CD4-positive, alpha-beta memory T cell (primary cell): Measurements from ENCODE around the gene FLNC. TPM values are rescaled to one million over a fixed set of nuclear protein-coding genes. Genes with fewer than 3 reads are reported as not detected.

ENCODE experiments used
- CTCF ChIA-PET: fragments of 350-600 bp; sonication (Branson Sonifier 250); formaldehyde crosslinking; loops from one replicate; lab custom pipeline; 2021; ENCODE audit warnings: inconsistent platforms; ENCODE audit not compliant: partially characterized antibody; lab: Charles Lee
- POLR2A ChIA-PET: fragments of 350-600 bp; sonication (Branson Sonifier 250); formaldehyde crosslinking; loops from one replicate; lab custom pipeline; 2021; ENCODE audit not compliant: partially characterized antibody; lab: Charles Lee
- DNase-seq, 5 donors: peaks; one replicate each; pipeline versions ENCODE4 v3.0.0 to v3.0.0-alpha.2; 2020 to 2022; ENCODE audit warnings: mixed read lengths in 1 of 5
- H3K27ac ChIP-seq: one replicate; pipeline ENCODE4 v1.7.0; 2013; ENCODE audit warnings: low read depth, low read length
- H3K27me3 ChIP-seq: 2 replicates; pipeline ENCODE4 v1.7.0; 2013; ENCODE audit warnings: mild to moderate bottlenecking, low read length, moderate library complexity; ENCODE audit not compliant: insufficient read depth
- H3K36me3 ChIP-seq: 2 replicates; pipeline ENCODE4 v1.7.0; 2013; ENCODE audit warnings: mild to moderate bottlenecking, low read length, moderate library complexity; ENCODE audit not compliant: insufficient read depth
- H3K4me1 ChIP-seq: 2 replicates; pipeline ENCODE4 v1.7.0; 2013; ENCODE audit warnings: mild to moderate bottlenecking, low read length, moderate library complexity; ENCODE audit not compliant: insufficient read depth
- H3K4me3 ChIP-seq, 2 donors: one replicate each; pipeline ENCODE4 v1.7.0; 2013; ENCODE audit warnings: low read length in 2 of 2, mild to moderate bottlenecking in 1 of 2
- H3K9me3 ChIP-seq, 2 donors: one replicate each; pipeline ENCODE4 v1.7.0; 2013; ENCODE audit warnings: low read length in 2 of 2, control low read depth in 1 of 2; ENCODE audit not compliant: control insufficient read depth in 1 of 2
- H3K27ac Mint-ChIP-seq, 7 donors: one replicate each; pipeline ENCODE4 v1.8.0; 2020 to 2021; ENCODE audit warnings: mixed read lengths in 7 of 7, mild to moderate bottlenecking in 6 of 7, inconsistent platforms in 3 of 7, moderate library complexity in 3 of 7
- H3K27me3 Mint-ChIP-seq, 2 donors: one replicate each; pipeline ENCODE4 v1.8.0; 2020 to 2021; ENCODE audit warnings: mixed read lengths in 2 of 2
- H3K36me3 Mint-ChIP-seq, 2 donors: one replicate each; pipeline ENCODE4 v1.8.0; 2020 to 2021; ENCODE audit warnings: mixed read lengths in 2 of 2, inconsistent platforms in 1 of 2, mild to moderate bottlenecking in 1 of 2
- H3K4me1 Mint-ChIP-seq, 4 donors: one replicate each; pipeline ENCODE4 v1.8.0; 2020 to 2021; ENCODE audit warnings: mixed read lengths in 4 of 4, mild to moderate bottlenecking in 1 of 4
- H3K4me3 Mint-ChIP-seq, 8 donors: one replicate each; pipeline ENCODE4 v1.8.0; 2020 to 2021; ENCODE audit warnings: mixed read lengths in 8 of 8, mild to moderate bottlenecking in 7 of 8, moderate library complexity in 6 of 8, inconsistent platforms in 3 of 8
- H3K9me3 Mint-ChIP-seq, 8 donors: one replicate each; pipeline ENCODE4 v1.8.0; 2020 to 2021; ENCODE audit warnings: mixed read lengths in 8 of 8, mild to moderate bottlenecking in 5 of 8, inconsistent platforms in 3 of 8, moderate library complexity in 1 of 8
- intact Hi-C: fragments of 100-400 bp; cut with micrococcal nuclease; formaldehyde crosslinking; loops from one replicate; pipeline ENCODE4 v1.15.1; 2023
- polyA plus RNA-seq, 2 donors: library from polyadenylated mRNA; unstranded; fragments of 300-500 nt; fragmentation: Illumina TruSeq; gene quantifications; one replicate each; pipeline ENCODE4 v1.2.3, GENCODE V29; 2021
- total RNA-seq, 2 experiments: library from RNA; stranded (reverse); gene quantifications; one replicate each; pipeline ENCODE4 v1.2.3, GENCODE V29; 2021

Gene FLNC
- total and polyA plus RNA-seq, 4 experiments from 2014 or later, result 0.06 TPM; not detected in 3

GRCh38 chr7:128841921-128842673 is 11.9 kb downstream of the FLNC start:
- ChIA-PET POLR2A (interaction anchor here (1.4 kb wide), 1 partner anchor 42 kb away, joined by 4 read pairs; no protein-coding TSS in a partner anchor), CTCF (interaction anchor here (1.0 to 5.2 kb wide), 5 partner anchors 11 to 274 kb away, joined by 3 to 68 read pairs (median 3); no protein-coding TSS in a partner anchor)
- Histone ChIP-seq H3K27ac (no peak overlapping the region), H3K4me1 (no peaks in the 10 kb centered on the region), H3K9me3 (no peaks in the 10 kb centered on the region), H3K27me3 (no peaks in the 10 kb centered on the region), H3K36me3 (no peaks in the 10 kb centered on the region), H3K4me3 (no peak overlapping the region)
- intact Hi-C loops, result loop anchor here (1.0 kb wide), 2 partner anchors 20 to 41 kb away; partner anchors contain the start of gene ATP6V1F
- peak in 4 of 5 donors; percentile 47 to 58 (median 50) for DNase-seq
- Mint-ChIP-seq H3K27me3 (no peaks in the 10 kb centered on the region), H3K9me3 (no peaks in the 10 kb centered on the region), H3K4me3 (no peak overlapping the region), H3K4me1 (peaks cover 0 to 4% (median 0%) of the 10 kb centered on the region in 4 donors), H3K27ac (peak overlapping the region in 1 of 7 donors; percentile 37), H3K36me3 (no peaks in the 10 kb centered on the region)

GRCh38 chr7:128842674-128843641 is 12.8 kb downstream of the FLNC start:
- POLR2A ChIA-PET, result interaction anchor here (1.4 kb wide), 1 partner anchor 41 kb away, joined by 4 read pairs; no protein-coding TSS in a partner anchor
- no peaks in the 10 kb centered on the region for H3K36me3 Mint-ChIP-seq
- Histone ChIP-seq H3K4me3 (no peak overlapping the region), H3K36me3 (no peaks in the 10 kb centered on the region), H3K9me3 (no peaks in the 10 kb centered on the region), H3K4me1 (no peaks in the 10 kb centered on the region), H3K27me3 (no peaks in the 10 kb centered on the region), H3K27ac (no peak overlapping the region)
- no peak for DNase-seq
- intact Hi-C loops, result loop anchor here (1.0 kb wide), 2 partner anchors 19 to 40 kb away; partner anchors contain the start of gene ATP6V1F
- no peak overlapping the region for H3K4me3 Mint-ChIP-seq
- CTCF ChIA-PET, result interaction anchor here (1.0 to 5.2 kb wide), 6 partner anchors 11 to 104 kb away, joined by 3 to 68 read pairs (median 4); partner anchors contain the start of gene CALU
- peaks cover 0 to 4% (median 0%) of the 10 kb centered on the region in 4 donors for H3K4me1 Mint-ChIP-seq
- H3K27me3 Mint-ChIP-seq, result no peaks in the 10 kb centered on the region
- H3K9me3 Mint-ChIP-seq, result no peaks in the 10 kb centered on the region
- H3K27ac Mint-ChIP-seq, result no peak overlapping the region

GRCh38 chr7:128843938-128844621 is 13.9 kb downstream of the FLNC start:
- Mint-ChIP-seq H3K4me1 (peaks cover 0 to 4% (median 0%) of the 10 kb centered on the region in 4 donors), H3K36me3 (no peaks in the 10 kb centered on the region), H3K4me3 (no peak overlapping the region), H3K27me3 (no peaks in the 10 kb centered on the region), H3K27ac (peak overlapping the region in 1 of 7 donors; percentile 10), H3K9me3 (no peaks in the 10 kb centered on the region)
- H3K4me3 ChIP-seq, result no peak overlapping the region
- intact Hi-C loops, result no loop called here
- ChIA-PET POLR2A (no interaction called here), CTCF (interaction anchor here (0.8 to 5.2 kb wide), 4 partner anchors 16 to 105 kb away, joined by 3 to 68 read pairs (median 4); partner anchors contain the start of gene CALU)
- H3K36me3 ChIP-seq, result no peaks in the 10 kb centered on the region
- no peak for DNase-seq
- H3K27ac ChIP-seq, result no peak overlapping the region
- H3K9me3 ChIP-seq, result no peaks in the 10 kb centered on the region
- no peaks in the 10 kb centered on the region for H3K27me3 ChIP-seq
- H3K4me1 ChIP-seq, result no peaks in the 10 kb centered on the region

- Histone ChIP-seq H3K4me3 (no peak overlapping the region), H3K36me3 (no peaks in the 10 kb centered on the region), H3K27ac (no peak overlapping the region), H3K27me3 (no peaks in the 10 kb centered on the region), H3K9me3 (no peaks in the 10 kb centered on the region), H3K4me1 (no peaks in the 10 kb centered on the region)
- Mint-ChIP-seq H3K4me1 (peaks cover 0 to 4% (median 0%) of the 10 kb centered on the region in 4 donors), H3K4me3 (no peak overlapping the region), H3K9me3 (no peaks in the 10 kb centered on the region), H3K27ac (no peak overlapping the region), H3K27me3 (no peaks in the 10 kb centered on the region), H3K36me3 (no peaks in the 10 kb centered on the region)
- ChIA-PET POLR2A (no interaction called here), CTCF (interaction anchor here (0.8 to 1.1 kb wide), 2 partner anchors 9 to 27 kb away, joined by 3 to 4 read pairs; no protein-coding TSS in a partner anchor)
- no peak for DNase-seq
- intact Hi-C loops, result no loop called here
These were observed 14.6 kb downstream of the FLNC start for GRCh38 chr7:128844777-128845311.

- Mint-ChIP-seq H3K9me3 (no peaks in the 10 kb centered on the region), H3K36me3 (no peaks in the 10 kb centered on the region), H3K4me3 (no peak overlapping the region), H3K4me1 (peaks cover 0 to 4% (median 0%) of the 10 kb centered on the region in 4 donors), H3K27ac (no peak overlapping the region), H3K27me3 (no peaks in the 10 kb centered on the region)
- Histone ChIP-seq H3K27ac (no peak overlapping the region), H3K4me3 (no peak overlapping the region), H3K9me3 (no peaks in the 10 kb centered on the region), H3K4me1 (no peaks in the 10 kb centered on the region), H3K36me3 (no peaks in the 10 kb centered on the region), H3K27me3 (no peaks in the 10 kb centered on the region)
- POLR2A ChIA-PET, result no interaction called here
- CTCF ChIA-PET, result interaction anchor here (1.1 kb wide), 1 partner anchor 10 kb away, joined by 4 read pairs; no protein-coding TSS in a partner anchor
- DNase-seq, result no peak
- intact Hi-C loops, result no loop called here
These were observed 15.3 kb downstream of the FLNC start for GRCh38 chr7:128845475-128845874.

GRCh38 chr7:128845987-128846386 is 15.8 kb downstream of the FLNC start:
- Mint-ChIP-seq H3K4me3 (no peak overlapping the region), H3K27me3 (no peaks in the 10 kb centered on the region), H3K4me1 (peaks cover 0 to 4% (median 0%) of the 10 kb centered on the region in 4 donors), H3K27ac (no peak overlapping the region), H3K36me3 (no peaks in the 10 kb centered on the region), H3K9me3 (no peaks in the 10 kb centered on the region)
- no peak overlapping the region for H3K27ac ChIP-seq
- no peak for DNase-seq
- no peaks in the 10 kb centered on the region for H3K27me3 ChIP-seq
- H3K9me3 ChIP-seq, result no peaks in the 10 kb centered on the region
- no peaks in the 10 kb centered on the region for H3K36me3 ChIP-seq
- ChIA-PET CTCF (no interaction called here), POLR2A (no interaction called here)
- no peaks in the 10 kb centered on the region for H3K4me1 ChIP-seq
- intact Hi-C loops, result no loop called here
- H3K4me3 ChIP-seq, result no peak overlapping the region
